HepG2 (cell line): Measurements from ENCODE around the gene TBCE. TPM values are rescaled to one million over a fixed set of nuclear protein-coding genes. Genes with fewer than 3 reads are reported as not detected.

Source experiments
- ATAC-seq: fragments of 200-7000 bp; cut with Tn5 transposase; 3 replicates; pipeline ENCODE4 v1.9.1; 2020; ENCODE audit warnings: mild to moderate bottlenecking, moderate library complexity
- BruUV-seq: library from RNA; stranded (reverse); fragments of 400-500 nt; replicated peaks from 2 replicates; lab custom pipeline; 2021; lab: Mats Ljungman, UMichigan
- CTCF ChIA-PET: fragments of 300-600 bp; formaldehyde crosslinking; extraction: SDS; loops from one replicate; lab custom pipeline; 2021; ENCODE audit warnings: low total read pairs, inconsistent platforms, low intra/inter-chr PET ratio; lab: Yijun Ruan, JAX
- POLR2A ChIA-PET: fragments of 350-600 bp; sonication (Branson Sonifier 250); formaldehyde crosslinking; loops from one replicate; lab custom pipeline; 2020; ENCODE audit warnings: antibody characterized with exemption, inconsistent platforms; lab: Yijun Ruan, JAX
- DNase-seq: peaks from one replicate; pipeline ENCODE4 v3.0.0-alpha.2; 2015; ENCODE audit warnings: low spot score
- FAIRE-seq: peaks from 3 replicates; lab custom pipeline; 2011; peaks lifted over from hg19 to GRCh38; lab: Jason Lieb, UNC
- H2AFZ ChIP-seq: one replicate; pipeline ENCODE4 v1.6.1; 2011; ENCODE audit warnings: low read length, inconsistent platforms
- H3K27ac ChIP-seq: fragments of 300-600 bp; 3 replicates; pipeline ENCODE4 v1.8.0; 2011; ENCODE audit warnings: mixed run types, mild to moderate bottlenecking, mixed read lengths, low read length, inconsistent platforms; ENCODE audit not compliant: insufficient read depth; ENCODE audit errors: extremely low read length
- H3K27me3 ChIP-seq, 2 experiments: fragments of 200-600 bp in 1 of 2; 2 replicates in 1 of 2; 3 replicates in 1 of 2; pipeline versions ENCODE4 v1.6.0 to v1.8.0; 2011; ENCODE audit warnings: low read length in 2 of 2, mild to moderate bottlenecking in 2 of 2, moderate library complexity in 2 of 2, inconsistent platforms in 1 of 2; ENCODE audit not compliant: insufficient read depth in 2 of 2, control insufficient read depth in 1 of 2
- H3K36me3 ChIP-seq, 2 experiments: fragments of 200-600 bp in 1 of 2; replicated peaks in 1 of 2; 2 replicates in 1 of 2; 3 replicates in 1 of 2; pipeline versions ENCODE4 v1.5.1 to v1.8.0; 2011; ENCODE audit warnings: low read length in 2 of 2, inconsistent platforms in 1 of 2; ENCODE audit not compliant: insufficient read depth in 2 of 2, control insufficient read depth in 1 of 2
- H3K4me1 ChIP-seq: 2 replicates; pipeline ENCODE4 v1.5.1; 2012; ENCODE audit warnings: low read length, inconsistent platforms; ENCODE audit not compliant: insufficient read depth
- H3K4me2 ChIP-seq: 2 replicates; pipeline ENCODE4 v1.6.0; 2011; ENCODE audit warnings: low read depth, low read length, inconsistent platforms
- H3K4me3 ChIP-seq, 3 experiments: fragments of 200-600 bp in 1 of 3; sonication (generic), shearing (Covaris generic) in 1 of 3; replicated peaks in 1 of 3; 2 replicates each; pipeline ENCODE4 v1.5.1; 2011 to 2016; ENCODE audit warnings: low read length in 3 of 3, inconsistent platforms in 2 of 3, low read depth in 2 of 3, mild to moderate bottlenecking in 2 of 3, control low read depth in 1 of 3, mixed read lengths in 1 of 3; ENCODE audit not compliant: insufficient read depth in 1 of 3
- H3K79me2 ChIP-seq: one replicate; pipeline ENCODE4 v1.6.1; 2011; ENCODE audit warnings: low read length, inconsistent platforms; ENCODE audit not compliant: insufficient read depth
- H3K9ac ChIP-seq: 2 replicates; pipeline ENCODE4 v1.6.0; 2011; ENCODE audit warnings: mild to moderate bottlenecking, low read depth, low read length, inconsistent platforms; ENCODE audit not compliant: insufficient read depth
- H3K9me3 ChIP-seq: 2 replicates; pipeline ENCODE4 v1.5.1; 2012; ENCODE audit warnings: mild to moderate bottlenecking, low read length
- H4K20me1 ChIP-seq: 2 replicates; pipeline ENCODE4 v1.6.0; 2011; ENCODE audit warnings: inconsistent platforms, mild to moderate bottlenecking, low read length, moderate library complexity; ENCODE audit not compliant: insufficient read depth
- CHCHD3 ChIP-seq: sonication (generic); formaldehyde crosslinking; IDR thresholded peaks from 2 replicates; pipeline ENCODE4 v1.8.0; 2022; ENCODE audit warnings: mild to moderate bottlenecking, missing genetic modification reagents, moderate library complexity
- FOXP1 ChIP-seq, 2 experiments: fragments of 450-650 bp in 1 of 2; IDR thresholded peaks; 2 replicates each; pipeline ENCODE4 v1.6.1; 2017 to 2018; ENCODE audit warnings: antibody characterized with exemption in 1 of 2
- HDAC2 ChIP-seq: sonication (generic); formaldehyde crosslinking; IDR thresholded peaks from 2 replicates; pipeline ENCODE4 v1.4.0; 2020; ENCODE audit warnings: missing genetic modification reagents
- MIXL1 ChIP-seq: IDR thresholded peaks from 2 replicates; pipeline ENCODE4 v1.6.1; 2016
- SMAD3 ChIP-seq: sonication (generic); formaldehyde crosslinking; IDR thresholded peaks from 2 replicates; pipeline ENCODE4 v1.4.0; 2020; ENCODE audit warnings: missing genetic modification reagents
- ZFP82 ChIP-seq: sonication (generic); formaldehyde crosslinking; IDR thresholded peaks from 2 replicates; pipeline ENCODE4 v1.5.1; 2020; ENCODE audit warnings: mild to moderate bottlenecking, missing genetic modification reagents, borderline replicate concordance
- ZNF317 ChIP-seq: sonication (generic); formaldehyde crosslinking; IDR thresholded peaks from 2 replicates; pipeline ENCODE4 v1.5.0; 2020; ENCODE audit warnings: mild to moderate bottlenecking, missing genetic modification reagents
- WGBS: methylation state at CpG from one replicate; pipeline ENCODE4 v1.1.6; 2017; ENCODE audit warnings: low lambda C conversion rate; 5-methylcytosine and 5-hydroxymethylcytosine counted together
- in situ Hi-C: cut with HindIII; loops from 2 replicates; pipeline ENCODE4 v1.10.0; 2017; ENCODE audit warnings: low pct_unique_long_range_greater_than_20kb; ENCODE audit not compliant: extremely low pct_ligation_motif_present
- intact Hi-C: fragments of 100-400 bp; cut with micrococcal nuclease; formaldehyde crosslinking; loops from one replicate; pipeline ENCODE4 v1.10.0; 2022; ENCODE audit not compliant: unreplicated experiment
- polyA plus RNA-seq, 8 experiments: library from polyadenylated mRNA; depleted of rRNA in 3 of 8; stranded (reverse) in 7 of 8; unstranded in 1 of 8; fragments of >200 nt; fragmentation: Illumina TruSeq in 4 of 8; extraction: Trizol in 4 of 8; gene quantifications; 2 replicates each; pipeline versions ENCODE4 v1.2.1 to v1.2.3, GENCODE V29; 2011 to 2016; ENCODE audit warnings: low read depth in 4 of 8, missing spikeins in 1 of 8, mixed read lengths in 1 of 8; ENCODE audit not compliant: insufficient read depth in 1 of 8
- total RNA-seq, 5 experiments: library from RNA; depleted of rRNA; stranded (reverse); fragments of >200 nt; fragmentation: Illumina TruSeq; extraction: Trizol; gene quantifications; 2 replicates each; pipeline ENCODE4 v1.2.3, GENCODE V29; 2016; ENCODE audit warnings: low read depth in 1 of 5
- TF ChIP-seq, protein P1 (sequence below): sonication (generic); formaldehyde crosslinking; IDR thresholded peaks from 2 replicates; pipeline ENCODE4 v1.5.1; 2020; ENCODE audit warnings: missing genetic modification reagents, mild to moderate bottlenecking, borderline replicate concordance
- TF ChIP-seq, protein P2 (sequence below): fragments of 450-650 bp; IDR thresholded peaks from 2 replicates; pipeline ENCODE4 v1.6.1; 2016
- TF ChIP-seq, protein P3 (sequence below): sonication (generic); formaldehyde crosslinking; IDR thresholded peaks from 2 replicates; pipeline ENCODE4 v1.9.0; 2021; ENCODE audit warnings: missing genetic modification reagents, mild to moderate bottlenecking, borderline replicate concordance
- TF ChIP-seq, protein P4 (sequence below): sonication (generic); formaldehyde crosslinking; IDR thresholded peaks from 2 replicates; pipeline ENCODE4 v1.5.1; 2020; ENCODE audit warnings: mild to moderate bottlenecking, missing genetic modification reagents
- TF ChIP-seq, protein P5 (sequence below): sonication (generic); formaldehyde crosslinking; IDR thresholded peaks from 2 replicates; pipeline ENCODE4 v1.9.0; 2021; ENCODE audit warnings: missing genetic modification reagents, mild to moderate bottlenecking, borderline replicate concordance

Gene TBCE
- total and polyA plus RNA-seq, 2 of the 13 experiments (the other 11 are each of a cell fraction or from before 2014, with no cell fraction given) = 25.6 to 31.1 TPM

DNA sequence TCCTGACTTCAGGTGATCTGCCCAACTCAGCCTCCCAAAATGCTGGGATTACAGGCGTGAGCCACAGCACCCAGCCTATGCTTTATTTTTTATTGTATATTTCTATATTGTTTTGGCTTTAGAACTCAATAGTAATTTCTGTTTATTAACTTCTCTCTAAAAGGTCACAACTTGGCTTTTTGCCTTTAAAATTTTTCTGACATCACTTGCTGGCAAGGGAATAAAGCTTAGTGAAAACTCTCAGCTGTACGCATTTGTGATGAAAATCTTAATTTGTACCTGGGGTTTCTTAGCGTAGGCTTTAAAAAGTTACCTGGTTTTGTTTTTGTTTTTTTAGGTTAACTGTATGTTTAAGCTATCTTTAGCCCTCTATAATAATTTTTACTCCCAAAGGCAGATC lies 100.8 kb downstream of the TBCE start:
- intact Hi-C loops = no loop called here
- no peaks in the 10 kb centered on the region for H3K9me3 ChIP-seq
- DNase-seq (no peak), FAIRE-seq (no peak), ATAC-seq (no peak)
- H3K9ac ChIP-seq = no peak overlapping the region
- no peaks in the 10 kb centered on the region for H3K4me1 ChIP-seq
- H3K36me3 ChIP-seq = peaks cover 0 to 17% of the 10 kb centered on the region in 2 experiments; a peak in 2 of 5 replicates
- in situ Hi-C loops = no loop called here
- CTCF ChIA-PET = no interaction called here
- H3K4me3 ChIP-seq = no peak overlapping the region
- no peaks in the 10 kb centered on the region for H3K79me2 ChIP-seq
- no peaks in the 10 kb centered on the region for H4K20me1 ChIP-seq
- TF ChIP-seq, protein P1, sequence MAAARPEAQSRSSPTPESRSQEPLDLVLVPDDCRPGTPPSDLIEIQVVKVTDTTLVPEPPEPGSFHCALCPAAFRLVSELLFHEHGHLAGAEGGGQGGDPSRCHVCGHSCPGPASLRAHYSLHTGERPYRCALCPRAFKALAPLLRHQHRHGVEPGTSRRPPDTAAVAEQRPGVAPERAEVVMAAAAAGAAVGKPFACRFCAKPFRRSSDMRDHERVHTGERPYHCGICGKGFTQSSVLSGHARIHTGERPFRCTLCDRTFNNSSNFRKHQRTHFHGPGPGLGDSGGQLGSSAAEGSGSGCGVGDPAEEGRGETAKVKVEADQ = no peak
- TF ChIP-seq HDAC2 (no peak), ZFP82 (CRISPR knock-in tag) (no peak), ZNF317 (CRISPR knock-in tag) (no peak), SMAD3 (CRISPR knock-in tag) (no peak), CHCHD3 (no peak), FOXP1 (IDR thresholded peaks at IDR 0.05) (no peak), FOXP1 (CRISPR knock-in tag; IDR thresholded peaks at IDR 0.05) (no peak), MIXL1 (CRISPR knock-in tag) (no peak)
- TF ChIP-seq, protein P2, sequence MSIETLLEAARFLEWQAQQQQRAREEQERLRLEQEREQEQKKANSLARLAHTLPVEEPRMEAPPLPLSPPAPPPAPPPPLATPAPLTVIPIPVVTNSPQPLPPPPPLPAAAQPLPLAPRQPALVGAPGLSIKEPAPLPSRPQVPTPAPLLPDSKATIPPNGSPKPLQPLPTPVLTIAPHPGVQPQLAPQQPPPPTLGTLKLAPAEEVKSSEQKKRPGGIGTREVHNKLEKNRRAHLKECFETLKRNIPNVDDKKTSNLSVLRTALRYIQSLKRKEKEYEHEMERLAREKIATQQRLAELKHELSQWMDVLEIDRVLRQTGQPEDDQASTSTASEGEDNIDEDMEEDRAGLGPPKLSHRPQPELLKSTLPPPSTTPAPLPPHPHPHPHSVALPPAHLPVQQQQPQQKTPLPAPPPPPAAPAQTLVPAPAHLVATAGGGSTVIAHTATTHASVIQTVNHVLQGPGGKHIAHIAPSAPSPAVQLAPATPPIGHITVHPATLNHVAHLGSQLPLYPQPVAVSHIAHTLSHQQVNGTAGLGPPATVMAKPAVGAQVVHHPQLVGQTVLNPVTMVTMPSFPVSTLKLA = no peak
- TF ChIP-seq, protein P3, sequence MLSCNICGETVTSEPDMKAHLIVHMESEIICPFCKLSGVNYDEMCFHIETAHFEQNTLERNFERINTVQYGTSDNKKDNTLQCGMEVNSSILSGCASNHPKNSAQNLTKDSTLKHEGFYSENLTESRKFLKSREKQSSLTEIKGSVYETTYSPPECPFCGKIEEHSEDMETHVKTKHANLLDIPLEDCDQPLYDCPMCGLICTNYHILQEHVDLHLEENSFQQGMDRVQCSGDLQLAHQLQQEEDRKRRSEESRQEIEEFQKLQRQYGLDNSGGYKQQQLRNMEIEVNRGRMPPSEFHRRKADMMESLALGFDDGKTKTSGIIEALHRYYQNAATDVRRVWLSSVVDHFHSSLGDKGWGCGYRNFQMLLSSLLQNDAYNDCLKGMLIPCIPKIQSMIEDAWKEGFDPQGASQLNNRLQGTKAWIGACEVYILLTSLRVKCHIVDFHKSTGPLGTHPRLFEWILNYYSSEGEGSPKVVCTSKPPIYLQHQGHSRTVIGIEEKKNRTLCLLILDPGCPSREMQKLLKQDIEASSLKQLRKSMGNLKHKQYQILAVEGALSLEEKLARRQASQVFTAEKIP = no peak
- TF ChIP-seq, protein P4, sequence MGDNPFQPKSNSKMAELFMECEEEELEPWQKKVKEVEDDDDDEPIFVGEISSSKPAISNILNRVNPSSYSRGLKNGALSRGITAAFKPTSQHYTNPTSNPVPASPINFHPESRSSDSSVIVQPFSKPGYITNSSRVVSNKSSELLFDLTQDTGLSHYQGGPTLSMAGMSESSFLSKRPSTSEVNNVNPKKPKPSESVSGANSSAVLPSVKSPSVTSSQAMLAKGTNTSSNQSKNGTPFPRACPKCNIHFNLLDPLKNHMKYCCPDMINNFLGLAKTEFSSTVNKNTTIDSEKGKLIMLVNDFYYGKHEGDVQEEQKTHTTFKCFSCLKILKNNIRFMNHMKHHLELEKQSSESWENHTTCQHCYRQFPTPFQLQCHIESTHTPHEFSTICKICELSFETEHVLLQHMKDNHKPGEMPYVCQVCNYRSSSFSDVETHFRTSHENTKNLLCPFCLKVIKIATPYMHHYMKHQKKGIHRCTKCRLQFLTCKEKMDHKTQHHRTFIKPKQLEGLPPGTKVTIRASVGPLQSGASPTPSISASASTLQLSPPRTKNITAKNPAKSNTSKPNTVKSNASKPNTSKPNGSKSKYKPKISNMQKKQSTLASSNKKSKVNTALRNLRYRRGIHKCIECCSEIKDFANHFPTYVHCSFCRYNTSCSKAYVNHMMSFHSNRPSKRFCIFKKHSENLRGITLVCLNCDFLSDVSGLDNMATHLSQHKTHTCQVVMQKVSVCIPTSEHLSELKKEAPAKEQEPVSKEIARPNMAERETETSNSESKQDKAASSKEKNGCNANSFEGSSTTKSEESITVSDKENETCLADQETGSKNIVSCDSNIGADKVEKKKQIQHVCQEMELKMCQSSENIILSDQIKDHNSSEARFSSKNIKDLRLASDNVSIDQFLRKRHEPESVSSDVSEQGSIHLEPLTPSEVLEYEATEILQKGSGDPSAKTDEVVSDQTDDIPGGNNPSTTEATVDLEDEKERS (CRISPR knock-in tag) = no peak
- TF ChIP-seq, protein P5, sequence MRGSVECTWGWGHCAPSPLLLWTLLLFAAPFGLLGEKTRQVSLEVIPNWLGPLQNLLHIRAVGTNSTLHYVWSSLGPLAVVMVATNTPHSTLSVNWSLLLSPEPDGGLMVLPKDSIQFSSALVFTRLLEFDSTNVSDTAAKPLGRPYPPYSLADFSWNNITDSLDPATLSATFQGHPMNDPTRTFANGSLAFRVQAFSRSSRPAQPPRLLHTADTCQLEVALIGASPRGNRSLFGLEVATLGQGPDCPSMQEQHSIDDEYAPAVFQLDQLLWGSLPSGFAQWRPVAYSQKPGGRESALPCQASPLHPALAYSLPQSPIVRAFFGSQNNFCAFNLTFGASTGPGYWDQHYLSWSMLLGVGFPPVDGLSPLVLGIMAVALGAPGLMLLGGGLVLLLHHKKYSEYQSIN (CRISPR knock-in tag) = no peak
- BruUV-seq = no TSS peak
- H2AFZ ChIP-seq = no peak overlapping the region
- no peak overlapping the region for H3K27ac ChIP-seq
- no peaks in the 10 kb centered on the region for H3K27me3 ChIP-seq
- POLR2A ChIA-PET = no interaction called here
- H3K4me2 ChIP-seq = no peak overlapping the region
- 96% methylated on average over 3 of the region's 3 CpGs for WGBS
